Endothelial cell of umbilical vein (primary cell): ENCODE measurements around the gene ZNF507. TPM values are rescaled to one million over a fixed set of nuclear protein-coding genes. Genes with fewer than 3 reads are reported as not detected.

Experiments used
- BruUV-seq: library from RNA; stranded (reverse); fragments of 400-500 nt; replicated peaks from 2 replicates; lab custom pipeline; 2021; lab: Mats Ljungman, UMichigan
- CTCF ChIA-PET: fragments of 300-600, 350-600 bp; sonication (Branson Sonifier 250); formaldehyde crosslinking; loops from one replicate; lab custom pipeline; 2021; ENCODE audit warnings: antibody characterized with exemption, inconsistent platforms; lab: Charles Lee
- POLR2A ChIA-PET: fragments of 300-600, 350-600 bp; sonication (Branson Sonifier 250); formaldehyde crosslinking; loops from one replicate; lab custom pipeline; 2021; ENCODE audit warnings: antibody characterized with exemption, inconsistent platforms; lab: Charles Lee
- DNase-seq: peaks from one replicate; pipeline ENCODE4 v3.0.0-alpha.2; 2011; ENCODE audit warnings: low read depth, low spot score
- FAIRE-seq: peaks from 2 replicates; lab custom pipeline; 2011; peaks lifted over from hg19 to GRCh38; lab: Jason Lieb, UNC
- H2AFZ ChIP-seq: 2 replicates; pipeline ENCODE4 v1.6.0; 2012; ENCODE audit warnings: low read depth, low read length, control low read depth, inconsistent platforms
- H3K27ac ChIP-seq: 2 replicates; pipeline ENCODE4 v1.5.1; 2011; ENCODE audit warnings: low read depth, mild to moderate bottlenecking, control low read depth, low read length, moderate library complexity; ENCODE audit not compliant: insufficient read depth
- H3K27me3 ChIP-seq, 2 experiments: 2 replicates each; pipeline versions ENCODE4 v1.6.0 to v1.6.1; 2011; ENCODE audit warnings: low read length in 2 of 2, mixed read lengths in 1 of 2; ENCODE audit not compliant: control insufficient read depth in 2 of 2, insufficient read depth in 2 of 2
- H3K36me3 ChIP-seq, 2 experiments: 2 replicates in 1 of 2; 3 replicates in 1 of 2; pipeline ENCODE4 v1.5.1; 2011; ENCODE audit warnings: low read length in 2 of 2, mild to moderate bottlenecking in 1 of 2, moderate library complexity in 1 of 2; ENCODE audit not compliant: control insufficient read depth in 2 of 2, insufficient read depth in 2 of 2; ENCODE audit errors: extremely low read depth in 1 of 2
- H3K4me1 ChIP-seq: 3 replicates; pipeline ENCODE4 v1.5.1; 2011; ENCODE audit warnings: mild to moderate bottlenecking, low read length; ENCODE audit not compliant: control insufficient read depth, insufficient read depth; ENCODE audit errors: extremely low read depth
- H3K4me2 ChIP-seq: 2 replicates; pipeline ENCODE4 v1.6.1; 2011; ENCODE audit warnings: low read length, control low read depth, mixed read lengths; ENCODE audit not compliant: insufficient read depth
- H3K4me3 ChIP-seq, 3 experiments: fragments of 200-600 bp in 1 of 3; sonication (generic), shearing (Covaris generic) in 1 of 3; replicated peaks in 1 of 3; 2 replicates each; pipeline ENCODE4 v1.5.1; 2011 to 2016; ENCODE audit warnings: control low read depth in 3 of 3, low read length in 3 of 3, mild to moderate bottlenecking in 2 of 3, inconsistent platforms in 1 of 3, low read depth in 1 of 3, moderate library complexity in 1 of 3; ENCODE audit not compliant: insufficient read depth in 1 of 3
- H3K79me2 ChIP-seq: 2 replicates; pipeline ENCODE4 v1.6.0; 2012; ENCODE audit warnings: low read length, inconsistent platforms; ENCODE audit not compliant: control insufficient read depth, insufficient read depth
- H3K9ac ChIP-seq: replicated peaks from 2 replicates; pipeline ENCODE3; 2011; ENCODE audit warnings: low read length, control low read depth; ENCODE audit not compliant: insufficient read depth; ENCODE audit errors: extremely low read depth
- H3K9me1 ChIP-seq: replicated peaks from 3 replicates; pipeline ENCODE4 v1.6.0; 2011; ENCODE audit warnings: mild to moderate bottlenecking, low read length; ENCODE audit not compliant: control insufficient read depth, insufficient read depth; ENCODE audit errors: extremely low read depth
- H3K9me3 ChIP-seq: replicated peaks from 2 replicates; pipeline ENCODE4 v1.5.1; 2012; ENCODE audit warnings: low read length, inconsistent platforms; ENCODE audit not compliant: control insufficient read depth, insufficient read depth
- H4K20me1 ChIP-seq: replicated peaks from 2 replicates; pipeline ENCODE3; 2011; ENCODE audit warnings: mild to moderate bottlenecking, low read length; ENCODE audit not compliant: control insufficient read depth, insufficient read depth; ENCODE audit errors: extremely low read depth
- EZH2 ChIP-seq: IDR thresholded peaks from 2 replicates; pipeline ENCODE4 v1.6.1; 2012; ENCODE audit warnings: borderline replicate concordance, low read depth, mild to moderate bottlenecking, moderate library complexity, low read length, inconsistent platforms; ENCODE audit not compliant: severe bottlenecking
- FOS ChIP-seq: IDR thresholded peaks from 2 replicates; pipeline ENCODE4 v1.6.1; 2011; ENCODE audit warnings: mild to moderate bottlenecking, low read length, moderate library complexity, borderline replicate concordance; ENCODE audit not compliant: insufficient read depth
- GATA2 ChIP-seq: IDR thresholded peaks from 2 replicates; pipeline ENCODE4 v1.7.0; 2011; ENCODE audit warnings: low read depth, mild to moderate bottlenecking, moderate library complexity, mixed read lengths, low read length; ENCODE audit not compliant: insufficient read length, insufficient read depth
- JUN ChIP-seq: IDR thresholded peaks from 2 replicates; pipeline ENCODE4 v1.6.1; 2011; ENCODE audit warnings: borderline replicate concordance, low read depth; ENCODE audit not compliant: insufficient read length, insufficient read depth
- MYC ChIP-seq: IDR thresholded peaks from one replicate; pipeline ENCODE4 v1.6.1; 2011; ENCODE audit warnings: mild to moderate bottlenecking, low read depth, low read length
- POLR2A ChIP-seq: IDR thresholded peaks from 2 replicates; pipeline ENCODE4 v1.6.1; 2012; ENCODE audit warnings: low read depth, mild to moderate bottlenecking, control low read depth, low read length
- POLR2AphosphoS5 ChIP-seq: IDR thresholded peaks from 2 replicates; pipeline ENCODE4 v1.6.1; 2012; ENCODE audit warnings: low read depth, mild to moderate bottlenecking, control low read depth, low read length, moderate library complexity; ENCODE audit not compliant: insufficient read depth
- dilution Hi-C: fragments of 300-500 bp; cut with MboI; formaldehyde crosslinking; loops from one replicate; pipeline ENCODE4 v1.15.0; 2019; ENCODE audit warnings: low sequenced_read_pairs; ENCODE audit not compliant: extremely low pct_ligation_motif_present
- intact Hi-C: fragments of 100-400 bp; cut with micrococcal nuclease; formaldehyde crosslinking; loops from one replicate; pipeline ENCODE4 v1.10.0; 2022
- polyA plus RNA-seq, 4 experiments: library from polyadenylated mRNA; depleted of rRNA in 3 of 4; stranded (reverse) in 3 of 4; unstranded in 1 of 4; fragments of >200 nt; gene quantifications; 2 replicates each; pipeline versions ENCODE4 v1.2.1 to v1.2.3, GENCODE V29; 2011 to 2012; ENCODE audit warnings: missing spikeins in 1 of 4
- total RNA-seq: library from RNA; stranded (reverse); gene quantifications from 2 replicates; pipeline ENCODE4 v1.2.3, GENCODE V29; 2021
- TF ChIP-seq, protein P1 (sequence below), 2 donors: IDR thresholded peaks; 1 replicate in 1 of 2; 2 replicates in 1 of 2; pipeline ENCODE4 v1.5.1; 2011; ENCODE audit warnings: low read length in 2 of 2, mild to moderate bottlenecking in 2 of 2, moderate library complexity in 2 of 2, control low read depth in 1 of 2, inconsistent platforms in 1 of 2, low read depth in 1 of 2; ENCODE audit not compliant: insufficient read depth in 1 of 2; ENCODE audit errors: extremely low read depth in 1 of 2
- TF ChIP-seq, protein P2 (sequence below): IDR thresholded peaks from 2 replicates; pipeline ENCODE4 v1.6.1; 2011; ENCODE audit not compliant: insufficient read depth, insufficient read length

ZNF507 gene
- total and polyA plus RNA-seq, 2 donors (not counting 3 experiments of a cell fraction or from before 2014, with no cell fraction given), result 6.8 to 23.0 TPM

DNA sequence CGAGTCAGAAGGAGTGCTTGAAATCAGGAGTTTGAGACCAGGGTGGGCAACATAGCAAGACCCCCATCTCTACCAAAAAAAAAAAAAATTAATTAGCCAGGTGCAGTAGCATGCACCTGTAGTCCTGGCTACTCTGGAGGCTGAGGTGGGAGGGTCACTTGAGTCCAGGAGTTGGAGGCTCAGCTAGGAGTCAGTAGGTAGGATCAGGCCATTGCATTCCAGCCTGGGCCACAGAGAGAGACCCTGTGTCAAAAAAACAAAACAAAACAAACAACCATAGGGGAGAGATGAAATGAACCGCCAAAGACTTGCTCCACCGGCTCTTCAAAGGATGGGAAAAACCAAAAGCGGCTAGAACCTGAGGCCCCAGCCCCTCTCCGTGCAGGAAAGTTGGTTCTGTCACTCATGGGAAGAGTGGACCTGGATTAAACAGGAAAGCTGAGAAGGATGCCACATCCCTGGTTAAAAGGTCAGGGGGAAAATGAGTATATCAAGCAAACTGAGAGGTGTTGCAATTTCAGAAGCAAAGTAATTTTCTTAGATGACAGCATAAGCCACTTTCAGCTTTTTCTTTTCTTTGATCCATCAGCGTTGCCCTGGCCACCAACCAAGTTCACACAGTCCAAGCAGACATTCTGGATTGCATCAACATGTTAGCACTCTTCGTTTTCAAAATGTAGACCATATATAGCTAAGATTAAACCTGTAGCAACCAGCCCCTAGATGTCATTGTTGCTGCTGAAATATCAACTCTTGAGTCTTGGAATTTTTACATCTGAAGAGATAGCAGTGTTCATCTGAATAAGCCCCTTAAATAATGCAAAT is 8.9 kb upstream of the ZNF507 start:
- Histone ChIP-seq H2AFZ (no peak overlapping the region), H3K9ac (no peak overlapping the region), H3K9me3 (no peaks in the 10 kb centered on the region), H3K4me1 (no peaks in the 10 kb centered on the region), H3K4me3 (no peak overlapping the region), H3K27me3 (no peaks in the 10 kb centered on the region), H3K79me2 (no peaks in the 10 kb centered on the region), H3K4me2 (no peak overlapping the region), H3K27ac (no peak overlapping the region), H3K36me3 (no peaks in the 10 kb centered on the region), H3K9me1 (no peaks in the 10 kb centered on the region), H4K20me1 (no peaks in the 10 kb centered on the region)
- no peak for FAIRE-seq
- dilution Hi-C loops (no loop called here), intact Hi-C loops (no loop called here)
- TF ChIP-seq EZH2 (no peak), GATA2 (no peak), POLR2A (no peak), FOS (no peak), POLR2AphosphoS5 (no peak), JUN (no peak), MYC (no peak)
- TF ChIP-seq, protein P1, sequence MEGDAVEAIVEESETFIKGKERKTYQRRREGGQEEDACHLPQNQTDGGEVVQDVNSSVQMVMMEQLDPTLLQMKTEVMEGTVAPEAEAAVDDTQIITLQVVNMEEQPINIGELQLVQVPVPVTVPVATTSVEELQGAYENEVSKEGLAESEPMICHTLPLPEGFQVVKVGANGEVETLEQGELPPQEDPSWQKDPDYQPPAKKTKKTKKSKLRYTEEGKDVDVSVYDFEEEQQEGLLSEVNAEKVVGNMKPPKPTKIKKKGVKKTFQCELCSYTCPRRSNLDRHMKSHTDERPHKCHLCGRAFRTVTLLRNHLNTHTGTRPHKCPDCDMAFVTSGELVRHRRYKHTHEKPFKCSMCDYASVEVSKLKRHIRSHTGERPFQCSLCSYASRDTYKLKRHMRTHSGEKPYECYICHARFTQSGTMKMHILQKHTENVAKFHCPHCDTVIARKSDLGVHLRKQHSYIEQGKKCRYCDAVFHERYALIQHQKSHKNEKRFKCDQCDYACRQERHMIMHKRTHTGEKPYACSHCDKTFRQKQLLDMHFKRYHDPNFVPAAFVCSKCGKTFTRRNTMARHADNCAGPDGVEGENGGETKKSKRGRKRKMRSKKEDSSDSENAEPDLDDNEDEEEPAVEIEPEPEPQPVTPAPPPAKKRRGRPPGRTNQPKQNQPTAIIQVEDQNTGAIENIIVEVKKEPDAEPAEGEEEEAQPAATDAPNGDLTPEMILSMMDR (IDR thresholded peaks at IDR 0.05; ENCODE audit: extremely low read depth in 1 of 2, insufficient read depth in 1 of 2, low read depth in 1 of 2, low read length in 2 of 2), result no peak
- TF ChIP-seq, protein P2, sequence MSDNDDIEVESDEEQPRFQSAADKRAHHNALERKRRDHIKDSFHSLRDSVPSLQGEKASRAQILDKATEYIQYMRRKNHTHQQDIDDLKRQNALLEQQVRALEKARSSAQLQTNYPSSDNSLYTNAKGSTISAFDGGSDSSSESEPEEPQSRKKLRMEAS, result no peak
- POLR2A ChIA-PET, result no interaction called here
- DNase-seq, result no peak
- no TSS peak for BruUV-seq
- CTCF ChIA-PET, result interaction anchor here (0.7 to 5.1 kb wide), 5 partner anchors 8 to 1654 kb away, joined by 3 to 29 read pairs (median 3); no protein-coding TSS in a partner anchor
